ENCODE results near the gene KHSRP. TPM values are rescaled to one million over a fixed set of nuclear protein-coding genes. Genes with fewer than 3 reads are reported as not detected.

Gene KHSRP
- total and polyA plus RNA-seq, 5 donors from 2014 or later, result 9.1 to 156 (median 11.9) TPM

GRCh38 chr19:6448045-6448444 is 23.4 kb upstream of the KHSRP start:
- no peaks in the 10 kb centered on the region for H3K4me1 ChIP-seq (ENCODE audit: control insufficient read depth, insufficient read depth, low read length, poor library complexity, severe bottlenecking)
- H3K27me3 ChIP-seq (ENCODE audit: control insufficient read depth, insufficient read depth, low read length), result no peaks in the 10 kb centered on the region
- ATAC-seq (ENCODE audit: low read depth in 2 of 2) (no peak), DNase-seq (no peak)
- Mint-ChIP-seq H3K4me3 (no peak overlapping the region), H3K27ac (no peak overlapping the region), H3K9me3 (no peaks in the 10 kb centered on the region), H3K27me3 (no peaks in the 10 kb centered on the region), H3K36me3 (peaks cover 25% of the 10 kb centered on the region), H3K4me1 (peaks cover 0 to 3% (median 0%) of the 10 kb centered on the region in 4 donors)
- H3K9me3 ChIP-seq (ENCODE audit: control insufficient read depth in 2 of 2, low read length in 2 of 2), result no peaks in the 10 kb centered on the region
- no peak overlapping the region for H3K27ac ChIP-seq (ENCODE audit: insufficient read depth, low read length, poor library complexity, severe bottlenecking)
- H3K36me3 ChIP-seq (ENCODE audit: control insufficient read depth, insufficient read depth, low read length), result no peaks in the 10 kb centered on the region
- no peak overlapping the region for H3K4me3 ChIP-seq (ENCODE audit: low read depth, low read length)

- Histone ChIP-seq H3K36me3 (ENCODE audit: control insufficient read depth, insufficient read depth, low read length) (no peaks in the 10 kb centered on the region), H3K4me1 (ENCODE audit: control insufficient read depth, insufficient read depth, low read length, poor library complexity, severe bottlenecking) (no peaks in the 10 kb centered on the region), H3K27ac (ENCODE audit: insufficient read depth, low read length, poor library complexity, severe bottlenecking) (no peak overlapping the region), H3K9me3 (ENCODE audit: control insufficient read depth in 2 of 2, low read length in 2 of 2) (no peaks in the 10 kb centered on the region), H3K27me3 (ENCODE audit: control insufficient read depth, insufficient read depth, low read length) (no peaks in the 10 kb centered on the region), H3K4me3 (ENCODE audit: low read depth, low read length) (no peak overlapping the region)
- Mint-ChIP-seq H3K4me3 (no peak overlapping the region), H3K36me3 (peaks cover 24% of the 10 kb centered on the region), H3K27me3 (no peaks in the 10 kb centered on the region), H3K4me1 (peaks cover 0 to 3% (median 0%) of the 10 kb centered on the region in 4 donors), H3K9me3 (no peaks in the 10 kb centered on the region), H3K27ac (peak overlapping the region in 1 of 3 donors; percentile 11)
- no peak for ATAC-seq (ENCODE audit: low read depth in 2 of 2)
- no peak for DNase-seq
Measured at GRCh38 chr19:6446452-6446851, 21.8 kb upstream of the KHSRP start.

GRCh38 chr19:6443986-6444385 is 19.4 kb upstream of the KHSRP start:
- Histone ChIP-seq H3K4me3 (ENCODE audit: low read depth, low read length) (no peak overlapping the region), H3K27me3 (ENCODE audit: control insufficient read depth, insufficient read depth, low read length) (no peaks in the 10 kb centered on the region), H3K4me1 (ENCODE audit: control insufficient read depth, insufficient read depth, low read length, poor library complexity, severe bottlenecking) (no peaks in the 10 kb centered on the region), H3K9me3 (ENCODE audit: control insufficient read depth in 2 of 2, low read length in 2 of 2) (no peaks in the 10 kb centered on the region), H3K36me3 (ENCODE audit: control insufficient read depth, insufficient read depth, low read length) (no peaks in the 10 kb centered on the region), H3K27ac (ENCODE audit: insufficient read depth, low read length, poor library complexity, severe bottlenecking) (no peak overlapping the region)
- DNase-seq, result no peak
- no peak for ATAC-seq (ENCODE audit: low read depth in 2 of 2)
- Mint-ChIP-seq H3K36me3 (peaks cover 18% of the 10 kb centered on the region), H3K27ac (no peak overlapping the region), H3K9me3 (no peaks in the 10 kb centered on the region), H3K4me3 (no peak overlapping the region), H3K27me3 (no peaks in the 10 kb centered on the region), H3K4me1 (no peaks in the 10 kb centered on the region)

- no peaks in the 10 kb centered on the region for H3K9me3 Mint-ChIP-seq
- Histone ChIP-seq H3K4me3 (ENCODE audit: low read depth, low read length) (no peak overlapping the region), H3K4me1 (ENCODE audit: control insufficient read depth, insufficient read depth, low read length, poor library complexity, severe bottlenecking) (no peaks in the 10 kb centered on the region), H3K27me3 (ENCODE audit: control insufficient read depth, insufficient read depth, low read length) (no peaks in the 10 kb centered on the region), H3K9me3 (ENCODE audit: control insufficient read depth in 2 of 2, low read length in 2 of 2) (no peaks in the 10 kb centered on the region), H3K36me3 (ENCODE audit: control insufficient read depth, insufficient read depth, low read length) (no peaks in the 10 kb centered on the region), H3K27ac (ENCODE audit: insufficient read depth, low read length, poor library complexity, severe bottlenecking) (no peak overlapping the region)
- H3K4me3 Mint-ChIP-seq, result no peak overlapping the region
- H3K36me3 Mint-ChIP-seq, result peaks cover 18% of the 10 kb centered on the region
- DNase-seq (no peak), ATAC-seq (ENCODE audit: low read depth in 2 of 2) (no peak)
- no peaks in the 10 kb centered on the region for H3K27me3 Mint-ChIP-seq
- H3K27ac Mint-ChIP-seq, result no peak overlapping the region
- no peaks in the 10 kb centered on the region for H3K4me1 Mint-ChIP-seq
Measured at GRCh38 chr19:6442087-6442688, 17.6 kb upstream of the KHSRP start.

- Mint-ChIP-seq H3K9me3 (no peaks in the 10 kb centered on the region), H3K4me3 (no peak overlapping the region), H3K36me3 (peaks cover 10% of the 10 kb centered on the region), H3K27me3 (no peaks in the 10 kb centered on the region), H3K27ac (peak overlapping the region in 1 of 3 donors; percentile 51), H3K4me1 (no peaks in the 10 kb centered on the region)
- H3K36me3 ChIP-seq (ENCODE audit: control insufficient read depth, insufficient read depth, low read length), result no peaks in the 10 kb centered on the region
- no peaks in the 10 kb centered on the region for H3K4me1 ChIP-seq (ENCODE audit: control insufficient read depth, insufficient read depth, low read length, poor library complexity, severe bottlenecking)
- ATAC-seq (ENCODE audit: low read depth in 2 of 2) (no peak), DNase-seq (no peak)
- no peak overlapping the region for H3K27ac ChIP-seq (ENCODE audit: insufficient read depth, low read length, poor library complexity, severe bottlenecking)
- H3K27me3 ChIP-seq (ENCODE audit: control insufficient read depth, insufficient read depth, low read length), result no peaks in the 10 kb centered on the region
- H3K4me3 ChIP-seq (ENCODE audit: low read depth, low read length), result no peak overlapping the region
- no peaks in the 10 kb centered on the region for H3K9me3 ChIP-seq (ENCODE audit: control insufficient read depth in 2 of 2, low read length in 2 of 2)
Measured at GRCh38 chr19:6440905-6441304, 16.3 kb upstream of the KHSRP start.

- no peaks in the 10 kb centered on the region for H3K36me3 ChIP-seq (ENCODE audit: control insufficient read depth, insufficient read depth, low read length)
- Mint-ChIP-seq H3K4me3 (no peak overlapping the region), H3K9me3 (no peaks in the 10 kb centered on the region), H3K27me3 (no peaks in the 10 kb centered on the region), H3K4me1 (no peaks in the 10 kb centered on the region), H3K36me3 (peaks cover 3% of the 10 kb centered on the region), H3K27ac (no peak overlapping the region)
- ATAC-seq (ENCODE audit: low read depth in 2 of 2) (no peak), DNase-seq (no peak)
- no peaks in the 10 kb centered on the region for H3K4me1 ChIP-seq (ENCODE audit: control insufficient read depth, insufficient read depth, low read length, poor library complexity, severe bottlenecking)
- no peaks in the 10 kb centered on the region for H3K27me3 ChIP-seq (ENCODE audit: control insufficient read depth, insufficient read depth, low read length)
- H3K4me3 ChIP-seq (ENCODE audit: low read depth, low read length), result no peak overlapping the region
- no peak overlapping the region for H3K27ac ChIP-seq (ENCODE audit: insufficient read depth, low read length, poor library complexity, severe bottlenecking)
- H3K9me3 ChIP-seq (ENCODE audit: control insufficient read depth in 2 of 2, low read length in 2 of 2), result no peaks in the 10 kb centered on the region
Measured at GRCh38 chr19:6439743-6440142, 15.1 kb upstream of the KHSRP start.

GRCh38 chr19:6433663-6434062 is 9.1 kb upstream of the KHSRP start, which contains the start of gene SLC25A41:
TSS of gene SLC25A41 (minus strand) at chr19:6433763. CDS start at chr19:6433693, 70 bp downstream.
- no peak within 1 kb of the TSS for H3K4me3 ChIP-seq (ENCODE audit: low read depth, low read length)
- H3K27ac ChIP-seq (ENCODE audit: insufficient read depth, low read length, poor library complexity, severe bottlenecking), result no peak within 1 kb of the TSS
- H3K9me3 ChIP-seq (ENCODE audit: control insufficient read depth in 2 of 2, low read length in 2 of 2), result no peaks in the 10 kb centered on the region
- Mint-ChIP-seq H3K4me1 (peaks cover 0 to 4% (median 0%) of the 10 kb centered on the region in 4 donors), H3K27me3 (peaks cover 10% of the 10 kb centered on the region), H3K4me3 (no peak within 1 kb of the TSS), H3K9me3 (no peaks in the 10 kb centered on the region), H3K36me3 (peaks cover 4% of the 10 kb centered on the region), H3K27ac (peak within 1 kb of the TSS in 1 of 3 donors; percentile 32)
- no peaks in the 10 kb centered on the region for H3K4me1 ChIP-seq (ENCODE audit: control insufficient read depth, insufficient read depth, low read length, poor library complexity, severe bottlenecking)
- no peaks in the 10 kb centered on the region for H3K36me3 ChIP-seq (ENCODE audit: control insufficient read depth, insufficient read depth, low read length)
- ATAC-seq (ENCODE audit: low read depth in 2 of 2) (no peak), DNase-seq (no peak)
- no peaks in the 10 kb centered on the region for H3K27me3 ChIP-seq (ENCODE audit: control insufficient read depth, insufficient read depth, low read length)

- no peak overlapping the region for H3K4me3 ChIP-seq (ENCODE audit: low read depth, low read length)
- H3K9me3 ChIP-seq (ENCODE audit: control insufficient read depth in 2 of 2, low read length in 2 of 2), result no peaks in the 10 kb centered on the region
- Mint-ChIP-seq H3K27ac (no peak overlapping the region), H3K36me3 (peaks cover 4% of the 10 kb centered on the region), H3K4me3 (no peak overlapping the region), H3K27me3 (peaks cover 10% of the 10 kb centered on the region), H3K9me3 (no peaks in the 10 kb centered on the region), H3K4me1 (peaks cover 0 to 4% (median 0%) of the 10 kb centered on the region in 4 donors)
- no peaks in the 10 kb centered on the region for H3K27me3 ChIP-seq (ENCODE audit: control insufficient read depth, insufficient read depth, low read length)
- ATAC-seq (ENCODE audit: low read depth in 2 of 2) (no peak), DNase-seq (no peak)
- H3K27ac ChIP-seq (ENCODE audit: insufficient read depth, low read length, poor library complexity, severe bottlenecking), result no peak overlapping the region
- H3K4me1 ChIP-seq (ENCODE audit: control insufficient read depth, insufficient read depth, low read length, poor library complexity, severe bottlenecking), result no peaks in the 10 kb centered on the region
- H3K36me3 ChIP-seq (ENCODE audit: control insufficient read depth, insufficient read depth, low read length), result no peaks in the 10 kb centered on the region
Measured at GRCh38 chr19:6433165-6433564, 8.6 kb upstream of the KHSRP start.
